GM19239 (cell line): ENCODE results near the gene SETD1B.
"Not testable (repeated sequence)": the region's sequence is repeated elsewhere in the genome, so short reads cannot be mapped to it uniquely, and the experiment has no call there.

Experiments used
- DNase-seq: peaks from one replicate; pipeline ENCODE4 v3.0.0; 2011; ENCODE audit warnings: low spot score; ENCODE audit not compliant: insufficient read length
- FAIRE-seq: peaks from 2 replicates; lab custom pipeline; 2011; peaks lifted over from hg19 to GRCh38; lab: Jason Lieb, UNC

SETD1B gene

DNA sequence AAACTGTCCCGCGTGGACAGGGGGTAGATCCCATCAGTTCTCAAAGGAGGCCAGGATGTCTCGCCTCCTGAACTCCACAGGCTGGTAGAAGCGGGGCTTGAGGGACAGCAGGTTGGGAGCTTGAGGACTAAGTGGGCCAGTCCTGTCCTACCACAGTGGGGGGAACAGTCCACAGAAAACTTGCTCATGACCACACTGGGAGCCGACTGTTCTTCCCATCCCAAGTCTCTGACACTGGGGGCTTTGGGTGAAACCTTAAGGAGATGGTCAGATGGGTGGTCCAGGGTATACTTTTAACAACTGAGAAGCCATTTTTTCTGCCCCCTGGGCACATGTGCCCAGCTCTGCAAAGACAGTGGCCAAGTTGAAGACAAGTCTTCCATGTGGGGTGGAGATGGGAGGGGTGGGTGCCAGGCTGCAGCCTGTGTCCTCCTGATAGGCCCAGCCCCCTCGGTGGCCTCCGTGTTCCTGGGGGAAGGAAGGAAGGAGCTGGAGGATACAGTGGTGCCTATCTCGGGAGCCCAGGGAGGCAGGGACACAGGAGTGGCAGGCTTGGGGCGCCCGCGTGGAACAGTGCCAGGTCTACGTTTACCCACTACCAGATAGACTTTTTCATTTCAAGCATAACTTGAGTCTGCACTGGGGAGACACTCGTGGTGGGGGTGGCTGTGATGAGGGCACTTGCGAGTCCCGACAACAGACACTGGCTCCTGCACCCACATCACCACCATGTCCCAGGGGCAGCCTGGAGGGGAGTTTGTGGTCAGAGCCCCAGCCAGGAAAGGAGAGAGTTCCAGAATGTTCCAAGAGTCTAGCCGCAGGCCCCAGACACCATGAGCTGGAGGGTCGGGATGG is 25.0 kb upstream of the SETD1B start:
- FAIRE-seq (no peak), DNase-seq (no peak)

DNA sequence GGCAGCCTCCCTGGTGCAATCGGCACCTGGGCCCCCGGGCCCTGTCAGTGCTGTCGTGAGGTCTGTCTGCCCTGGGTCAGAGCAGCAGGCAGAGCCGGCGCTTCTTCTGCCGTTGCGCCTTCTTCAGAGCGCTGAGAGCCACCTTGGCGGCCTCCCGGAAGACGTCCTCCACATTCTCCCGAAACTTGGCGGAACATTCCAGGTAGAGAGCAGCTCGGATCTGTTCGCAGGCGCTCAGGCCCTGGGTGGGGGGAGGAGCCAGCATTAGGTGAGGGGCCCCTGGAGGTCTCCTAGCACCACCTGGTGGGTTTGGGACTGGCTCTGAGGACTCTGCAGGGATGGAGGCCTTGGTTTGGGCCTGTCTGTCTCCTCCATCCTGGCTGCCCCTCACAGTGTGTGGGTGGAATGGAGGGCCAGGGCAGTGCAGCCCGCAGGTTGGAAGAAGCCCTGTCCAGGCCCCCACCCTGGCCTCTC is 24.4 kb upstream of the SETD1B start:
- no peak for FAIRE-seq
- DNase-seq = no peak

DNA sequence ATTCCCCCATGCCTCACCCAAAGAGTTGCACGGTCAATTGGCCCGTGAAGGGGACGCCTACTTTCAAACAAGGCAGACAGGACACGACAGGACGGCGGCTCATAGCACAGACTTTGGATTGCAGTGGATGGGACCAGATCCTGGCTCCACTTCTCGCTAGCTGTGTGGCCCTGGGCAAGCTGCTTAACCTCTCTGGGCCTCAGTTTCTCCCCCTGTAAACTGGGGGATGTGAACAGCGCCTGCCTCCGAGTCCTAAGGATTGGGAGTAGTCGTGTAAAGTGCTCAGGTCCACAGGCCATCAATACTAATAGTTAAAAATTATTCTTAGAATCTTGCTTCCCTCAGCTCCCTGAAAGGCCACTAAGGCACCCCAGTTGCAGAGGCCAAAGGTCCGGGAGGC is 23.4 kb upstream of the SETD1B start:
- DNase-seq (no peak), FAIRE-seq (no peak)

DNA sequence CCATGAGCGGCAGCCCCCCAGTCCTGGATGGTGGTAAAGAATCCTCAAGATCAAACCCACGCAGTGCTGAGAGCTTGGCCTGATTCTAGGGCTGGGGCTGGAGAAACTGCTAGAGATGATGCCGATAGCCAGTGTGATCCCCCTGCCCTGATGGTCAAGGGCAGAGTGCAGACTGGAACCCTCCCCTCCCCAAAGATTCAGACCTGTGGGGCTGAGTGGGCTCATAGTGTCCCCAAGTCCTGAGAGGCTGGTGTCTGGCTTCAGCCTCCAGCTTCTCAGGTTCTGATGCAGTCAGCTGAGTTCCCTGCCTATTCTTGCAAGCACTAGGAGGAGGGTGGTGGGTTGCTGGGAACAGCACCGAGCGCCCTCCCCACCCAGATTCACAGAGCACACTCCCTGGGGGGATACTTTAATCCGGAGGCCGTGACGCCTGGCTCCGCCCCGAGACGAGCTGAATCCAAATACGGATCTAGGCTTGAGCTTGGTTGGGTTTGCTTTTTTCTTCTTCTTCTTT is 22.3 kb upstream of the SETD1B start:
- no peak for DNase-seq
- no peak for FAIRE-seq

DNA sequence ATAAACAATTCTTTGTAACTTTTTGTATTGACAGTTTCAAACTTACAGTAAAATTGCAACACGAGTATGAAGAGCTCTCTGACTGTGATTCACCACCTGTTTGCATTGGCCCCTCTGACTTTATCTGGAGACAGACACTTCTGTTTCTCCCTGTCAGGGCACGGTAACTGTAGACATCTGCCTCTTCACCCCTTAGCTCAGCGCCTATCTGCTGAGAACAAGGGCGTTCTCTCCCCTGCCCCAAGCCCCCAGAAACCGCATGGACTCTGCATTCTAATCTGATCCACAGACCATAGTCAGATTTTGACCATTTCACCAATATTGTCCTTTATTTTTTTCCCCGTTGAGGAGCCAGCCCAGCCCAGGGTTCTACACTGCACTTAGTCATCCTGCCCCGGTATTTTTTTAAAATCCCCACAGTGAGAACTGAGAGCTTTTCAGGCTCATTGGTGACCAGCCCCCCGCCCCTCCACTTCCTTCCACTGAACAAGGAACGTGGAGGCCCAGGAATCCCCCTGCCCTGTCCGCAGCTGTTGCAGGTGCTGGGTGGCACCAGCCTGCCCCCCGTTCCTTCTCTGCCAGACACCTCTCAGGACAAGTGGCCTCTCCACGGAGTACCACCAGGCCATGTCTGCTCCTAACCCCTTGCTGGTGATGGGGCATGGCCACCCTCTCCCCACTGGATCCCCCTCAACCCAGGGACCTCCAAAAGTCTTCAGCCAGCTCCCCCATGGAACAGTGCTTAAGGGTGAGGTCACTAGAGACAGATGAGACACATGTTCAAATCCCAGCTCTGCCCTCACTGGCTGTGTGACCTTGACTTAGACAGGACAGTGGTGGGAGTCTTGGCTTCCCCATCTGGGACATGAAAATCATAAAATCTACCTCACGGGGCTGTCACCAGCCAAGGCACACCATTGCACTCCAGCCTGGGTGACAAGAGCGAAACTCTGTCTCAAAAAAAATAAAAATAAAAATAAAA is 21.5 kb upstream of the SETD1B start:
- no peak for DNase-seq
- FAIRE-seq = peak; percentile 83

DNA sequence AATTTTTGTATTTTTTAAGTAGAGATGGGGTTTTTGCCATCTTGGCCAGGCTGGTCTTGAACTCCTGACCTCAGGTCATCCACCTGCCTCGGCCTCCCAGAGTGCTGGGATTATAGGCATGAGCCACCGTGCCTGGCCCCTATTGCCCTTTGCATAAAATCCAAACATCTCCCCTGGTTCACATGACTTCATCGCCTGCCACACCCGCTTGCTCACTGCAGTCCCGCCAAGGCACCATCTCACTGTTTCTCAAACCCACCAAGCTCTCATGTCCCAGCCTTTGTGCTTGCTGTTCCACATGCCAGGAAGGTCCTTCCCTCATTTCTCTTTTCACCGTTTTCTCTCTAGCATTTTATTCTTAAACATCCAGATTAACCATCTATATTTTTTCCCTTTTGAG is 20.0 kb upstream of the SETD1B start:
- no peak for FAIRE-seq
- DNase-seq = no peak

DNA sequence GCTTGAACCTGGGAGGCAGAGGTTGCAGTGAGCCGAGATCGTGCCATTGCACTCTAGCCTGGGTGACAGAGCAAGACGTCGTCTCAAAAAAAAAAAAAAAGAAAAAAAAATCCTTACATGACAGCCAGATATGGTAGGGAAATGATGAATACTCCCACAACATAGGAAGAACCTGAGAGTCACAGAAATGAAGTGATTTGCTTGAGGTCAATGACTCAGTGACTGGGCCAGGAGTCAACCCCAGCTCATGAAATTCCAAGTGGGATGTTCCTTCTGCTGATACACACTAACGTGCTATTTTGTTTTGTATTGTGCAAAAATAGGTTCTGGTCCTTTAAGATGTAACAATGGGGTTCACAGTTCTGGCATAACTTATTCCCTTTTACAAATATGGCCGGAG is 19.3 kb upstream of the SETD1B start:
- peak; percentile 72 for FAIRE-seq
- no peak for DNase-seq

DNA sequence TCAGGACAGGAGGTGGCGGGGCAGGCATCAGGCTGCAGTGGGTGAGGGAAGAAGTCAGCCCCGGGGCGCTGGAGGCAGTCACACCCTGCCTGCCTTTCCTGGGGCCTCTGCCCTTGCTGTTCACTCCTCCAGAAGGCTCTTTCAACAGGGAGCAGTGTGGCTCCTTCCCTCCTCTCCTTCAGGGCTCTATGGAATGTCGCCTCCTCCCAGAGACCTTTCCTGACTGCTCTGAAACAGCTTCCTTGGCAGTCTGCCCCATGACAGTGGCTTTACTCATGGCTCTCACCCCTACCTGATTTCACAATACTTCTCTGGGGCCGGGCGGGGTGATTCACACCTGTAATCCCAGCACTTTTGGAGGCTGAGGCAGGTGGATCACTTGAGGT is 17.4 kb upstream of the SETD1B start:
- DNase-seq = no peak
- FAIRE-seq = no peak

DNA sequence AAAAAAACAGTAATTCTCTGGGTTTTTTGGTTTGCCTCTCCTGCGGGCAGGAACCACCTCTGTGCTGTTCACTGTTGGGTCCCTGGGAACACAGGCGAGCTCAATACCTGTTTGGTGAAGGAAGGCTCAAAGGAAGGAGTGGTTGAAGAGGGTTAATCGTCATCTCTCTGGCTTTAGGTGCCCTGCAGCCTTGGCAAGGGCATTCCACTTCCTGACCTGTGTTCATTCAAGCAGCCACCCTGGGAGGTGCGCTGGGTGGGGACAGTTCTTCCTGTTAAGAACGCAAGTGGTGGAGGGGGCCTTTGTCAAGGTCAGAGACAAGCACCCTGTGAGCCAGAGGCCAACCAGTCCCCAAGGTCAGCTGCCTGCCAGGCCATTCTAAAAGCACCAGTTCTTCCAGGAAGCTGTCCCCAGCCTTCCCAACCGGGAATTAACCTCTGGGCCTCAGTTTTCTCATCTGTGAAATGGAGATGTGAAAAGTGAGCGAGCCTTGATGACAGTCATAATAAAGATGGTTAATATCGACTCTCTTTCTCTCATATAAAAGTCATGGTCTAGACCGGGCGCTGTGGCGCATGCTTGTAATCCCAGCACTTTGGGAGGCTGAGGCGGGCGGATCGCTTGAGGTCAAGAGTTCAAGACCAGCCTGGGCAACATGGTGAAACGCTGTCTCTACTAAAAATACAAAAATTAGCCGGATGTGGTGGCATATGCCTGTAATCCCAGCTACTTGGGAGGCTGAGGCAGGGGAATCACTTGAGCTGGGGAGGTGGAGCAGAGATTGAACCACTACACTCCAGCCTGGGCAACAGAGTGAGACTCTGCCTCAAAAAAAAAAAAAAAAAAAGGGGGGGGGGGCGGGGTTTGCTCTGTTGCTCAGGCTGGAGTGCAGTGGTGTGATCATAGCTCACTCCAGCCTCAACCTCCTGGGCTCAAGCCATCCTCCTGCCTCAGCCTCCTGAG is 16.5 kb upstream of the SETD1B start:
- no peak for FAIRE-seq
- DNase-seq = no peak

DNA sequence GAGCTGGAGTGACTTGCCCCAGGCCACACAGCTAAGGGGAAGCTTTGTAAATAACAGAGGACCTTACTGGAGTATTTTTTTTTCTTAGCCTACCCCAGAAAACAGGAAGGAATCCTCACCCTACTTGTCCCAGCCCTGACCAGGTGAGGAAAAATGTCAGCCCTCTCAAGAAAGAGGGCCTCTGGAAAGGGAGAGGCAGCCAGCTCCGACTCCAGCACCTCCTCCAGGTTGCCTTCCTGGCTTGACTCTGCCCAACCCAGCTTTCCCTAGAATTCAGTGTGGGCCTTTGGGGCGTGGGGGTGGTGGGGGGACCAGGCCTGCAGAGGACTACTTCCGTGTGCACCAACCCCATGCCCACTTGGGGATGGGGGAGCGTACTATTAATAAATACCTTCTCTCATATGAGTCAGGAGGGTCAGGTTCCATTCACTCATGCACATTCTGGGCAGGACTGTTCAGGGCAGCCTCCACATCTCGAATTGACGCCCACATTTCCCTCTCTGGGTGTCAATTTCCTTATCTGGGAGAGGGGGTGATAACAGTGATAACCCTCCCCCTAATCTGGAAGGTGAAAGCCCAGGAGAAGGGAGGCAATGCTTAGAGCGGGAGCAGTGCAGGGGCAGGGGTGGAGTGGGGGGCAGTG is 15.5 kb upstream of the SETD1B start:
- FAIRE-seq = no peak
- no peak for DNase-seq

DNA sequence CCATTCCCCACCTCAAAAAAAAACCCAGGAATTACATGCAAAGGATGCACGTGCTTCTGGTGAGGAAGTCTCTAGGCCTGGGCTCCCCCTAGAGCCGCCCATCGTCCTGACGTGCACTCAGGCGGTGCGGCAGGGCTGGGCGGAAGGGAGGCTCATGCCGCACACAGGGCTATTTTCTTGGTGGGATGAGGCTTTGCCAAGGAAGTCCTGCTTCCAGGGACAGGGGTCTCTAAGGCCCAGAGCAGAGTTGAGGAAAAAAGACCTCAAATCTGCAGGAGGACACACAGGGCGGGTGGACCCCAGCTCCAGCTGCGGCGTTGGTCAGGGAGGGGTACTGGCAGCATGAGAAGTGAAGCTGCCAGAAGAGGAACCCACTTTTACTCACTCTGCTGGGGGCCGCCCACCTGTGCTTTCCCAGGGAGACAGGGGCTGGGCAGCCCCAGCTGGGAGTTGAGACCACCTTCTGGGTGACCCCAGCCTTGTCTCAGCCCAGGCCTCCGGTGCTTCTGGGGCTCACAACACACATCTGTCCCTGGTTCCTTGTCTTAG is 14.5 kb upstream of the SETD1B start:
- DNase-seq = no peak
- peak; percentile 81 for FAIRE-seq

DNA sequence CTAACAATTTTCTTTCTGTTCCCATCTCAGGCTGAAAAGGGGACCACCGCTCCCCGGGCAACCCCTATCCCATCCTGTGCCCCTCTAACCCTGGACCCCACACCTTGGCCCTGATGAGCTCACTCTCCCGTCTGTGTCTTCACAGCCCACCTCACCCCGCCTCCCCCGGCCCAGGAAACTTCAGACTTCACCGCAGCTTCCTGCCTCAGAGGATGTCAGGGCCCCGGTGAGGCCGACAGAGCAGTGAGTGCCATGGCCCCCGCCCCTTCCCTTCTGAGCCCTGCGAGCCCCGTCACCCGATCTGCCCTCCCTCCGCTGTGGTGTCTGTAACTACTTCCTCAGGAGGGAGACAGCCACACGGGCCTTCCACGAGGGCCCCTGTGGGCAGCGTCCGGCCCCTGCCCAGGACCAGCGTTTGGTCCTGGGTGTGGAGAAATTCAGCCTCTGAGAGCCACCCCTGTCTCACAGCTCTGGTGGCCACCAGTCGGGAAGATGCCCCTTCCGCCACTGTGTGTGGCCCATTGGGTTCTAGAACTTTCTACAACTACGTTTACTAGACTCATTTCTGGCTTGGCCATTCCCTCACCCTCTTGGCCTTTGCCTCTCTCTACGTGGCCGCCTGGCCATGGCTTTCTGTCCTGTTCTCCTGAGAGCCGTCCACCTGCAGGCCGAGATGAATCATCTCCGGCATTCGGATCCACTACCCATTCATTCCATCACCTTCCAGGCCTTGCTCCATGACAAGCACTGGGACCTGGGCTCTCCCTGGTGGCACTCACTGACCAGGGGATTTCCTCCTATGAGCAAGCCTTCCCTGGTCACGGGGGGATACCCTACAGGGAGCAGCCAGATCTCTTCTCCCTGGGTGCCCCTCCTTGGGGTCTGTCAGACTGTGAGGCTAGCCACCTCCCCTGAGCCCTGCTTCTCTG is 13.7 kb upstream of the SETD1B start:
- DNase-seq = peak; percentile 77
- peak; percentile 91 for FAIRE-seq

DNA sequence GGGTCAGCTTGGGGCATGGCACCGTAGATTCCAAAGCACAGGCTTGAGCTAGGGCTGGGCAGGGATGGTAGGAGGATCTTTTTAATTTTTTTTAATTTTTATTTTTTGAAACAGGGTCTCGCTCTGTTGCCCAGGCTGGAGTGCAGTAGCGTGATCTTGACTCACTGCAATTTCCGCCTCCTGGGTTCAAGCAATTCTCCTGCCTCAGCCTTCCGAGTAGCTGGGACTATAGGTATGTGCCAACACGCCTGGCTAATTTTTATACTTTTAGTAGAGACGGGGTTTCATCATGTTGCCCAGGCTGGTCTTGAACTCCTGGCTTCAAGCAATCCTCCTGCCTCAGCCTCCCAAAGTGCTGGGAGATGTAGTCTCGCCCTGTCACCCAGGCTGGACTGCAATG is 13.0 kb upstream of the SETD1B start:
- DNase-seq, FAIRE-seq: not testable (repeated sequence)

DNA sequence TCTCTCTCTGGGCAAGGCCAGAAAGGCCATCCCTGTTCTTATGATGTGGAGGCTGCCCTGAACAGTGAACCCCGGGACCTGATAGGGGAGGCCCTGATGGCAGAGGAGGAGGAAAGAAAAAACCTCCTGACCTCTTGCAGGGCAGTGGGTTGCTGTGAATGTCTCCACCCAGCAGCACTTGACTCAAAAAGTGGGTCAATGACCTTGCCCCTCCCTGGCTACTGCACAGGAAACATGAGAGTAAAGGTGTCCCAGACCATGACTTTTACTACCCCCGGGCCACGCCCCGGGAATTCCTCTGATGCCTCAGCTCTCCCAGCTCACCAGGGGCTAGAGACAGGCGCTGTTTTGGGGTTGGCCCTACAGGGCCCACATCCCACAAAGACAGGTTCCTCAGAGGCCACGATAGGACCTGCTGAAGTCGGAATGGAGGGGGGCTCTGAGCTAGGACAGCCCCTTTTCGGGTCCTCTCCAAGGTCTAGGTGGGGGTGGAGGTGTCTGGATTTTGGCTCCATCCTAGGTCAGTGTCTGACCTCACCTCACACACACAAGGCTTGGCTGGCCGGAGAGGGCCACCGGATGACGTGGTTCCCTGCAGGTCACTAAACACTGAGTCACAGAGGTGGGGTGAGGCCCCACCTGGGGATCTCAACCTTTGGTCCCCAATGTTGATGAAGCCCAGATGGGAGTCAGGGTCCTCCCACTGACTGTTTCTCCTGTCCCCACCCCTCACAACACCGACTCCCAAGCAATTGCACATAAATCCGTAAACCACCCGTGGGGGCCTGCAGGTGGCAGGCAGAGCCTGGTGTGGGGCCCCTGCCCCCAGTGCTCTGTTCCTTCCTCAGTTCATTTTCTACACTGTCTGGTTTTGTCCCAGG is 11.9 kb upstream of the SETD1B start:
- FAIRE-seq = peak; percentile 14

DNA sequence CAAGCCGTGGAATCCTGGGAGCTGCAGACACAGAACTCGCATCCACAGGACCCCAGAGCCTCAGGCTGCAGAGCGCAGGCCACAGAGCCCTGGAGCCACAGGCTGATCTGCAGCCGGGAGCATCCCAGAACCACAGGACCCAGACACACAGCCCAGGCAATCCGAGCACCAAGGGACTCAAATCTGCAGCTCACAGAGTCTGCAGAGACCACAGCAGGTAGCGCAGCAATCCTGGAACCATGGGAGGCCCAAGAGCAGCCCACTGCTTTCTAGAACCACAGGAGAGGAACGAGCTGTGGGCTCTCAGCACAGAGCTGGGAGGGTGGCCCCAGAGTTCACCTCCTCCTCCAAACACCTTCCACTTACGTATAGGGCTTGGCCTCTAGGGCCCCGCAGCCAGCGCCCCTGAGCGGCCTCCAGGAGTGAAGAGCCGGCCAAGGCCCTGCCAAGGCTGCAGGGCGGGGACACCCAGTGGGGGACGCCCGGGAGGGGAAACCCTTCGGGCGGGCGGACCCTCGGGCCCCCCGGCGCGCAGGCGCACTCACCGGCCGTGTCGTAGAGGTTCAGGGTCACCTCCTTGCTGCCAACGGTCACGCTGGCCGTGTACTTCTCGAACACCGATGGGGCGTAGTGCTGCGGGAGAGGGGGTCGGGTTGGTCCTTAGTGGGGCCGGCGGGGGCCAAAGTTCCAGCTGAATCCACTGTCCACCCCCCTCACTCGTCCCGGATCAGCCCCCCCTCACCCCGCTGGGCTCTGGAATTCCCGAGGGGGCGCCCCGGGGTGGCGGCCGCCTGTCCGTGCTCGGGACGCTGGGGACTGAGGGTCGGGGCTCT is 11.0 kb upstream of the SETD1B start:
- FAIRE-seq (no peak), DNase-seq (peak; percentile 37)

More for the DNA sequence above, 11.9 kb upstream of the SETD1B start:
- DNase-seq = no peak

DNA sequence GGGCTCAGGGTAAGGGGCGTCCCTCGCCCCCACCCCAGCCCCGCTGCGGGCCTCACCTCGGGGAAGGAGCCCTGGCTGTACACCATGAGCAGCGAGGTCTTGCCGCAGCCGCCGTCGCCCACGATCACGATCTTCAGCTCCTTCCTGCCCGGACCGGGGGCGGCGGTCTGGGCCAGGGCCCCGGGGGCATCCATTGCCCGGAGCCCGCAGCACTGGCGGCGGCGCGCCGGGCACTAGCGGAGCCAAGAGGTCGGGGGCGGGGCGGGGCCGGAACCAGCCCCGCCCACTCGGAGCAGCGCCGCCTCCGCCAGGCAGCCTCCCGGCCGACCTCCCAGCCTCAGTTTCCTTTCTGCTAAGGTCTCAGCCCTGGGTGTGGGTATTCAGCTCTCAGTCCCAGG is 10.4 kb upstream of the SETD1B start, which contains the start of gene RHOF:
Gene RHOF, minus strand, starts transcription at position 249 of the 398 bp plus-strand sequence. Its CDS starts 55 bp downstream, at position 194.
- FAIRE-seq (no peak), DNase-seq (peak; percentile 36)
